H9 (cell line): ENCODE measurements around the gene FGF9. TPM values are rescaled to one million over a fixed set of nuclear protein-coding genes. Genes with fewer than 3 reads are reported as not detected.

Experiments
- DNase-seq: peaks from one replicate; pipeline ENCODE4 v3.0.0-alpha.2; 2017
- H2AFZ ChIP-seq: one replicate; pipeline ENCODE4 v1.6.1; 2013; ENCODE audit warnings: mild to moderate bottlenecking, low read length, control low read depth, moderate library complexity
- H2AK5ac ChIP-seq: 2 replicates; pipeline ENCODE4 v1.6.1; 2013; ENCODE audit warnings: low read length, control low read depth, mixed read lengths; ENCODE audit not compliant: insufficient read length
- H2BK120ac ChIP-seq: one replicate; pipeline ENCODE4 v1.6.1; 2013; ENCODE audit warnings: low read depth, mild to moderate bottlenecking, low read length, control low read depth, inconsistent platforms; ENCODE audit not compliant: poor library complexity, severe bottlenecking
- H2BK12ac ChIP-seq: 2 replicates; pipeline ENCODE4 v1.6.1; 2013; ENCODE audit warnings: low read length, control low read depth, mixed read lengths, low read depth; ENCODE audit not compliant: insufficient read length
- H2BK15ac ChIP-seq: 2 replicates; pipeline ENCODE4 v1.6.1; 2013; ENCODE audit warnings: low read depth, low read length, control low read depth
- H2BK20ac ChIP-seq: one replicate; pipeline ENCODE4 v1.6.1; 2013; ENCODE audit warnings: low read depth, mild to moderate bottlenecking, low read length, control low read depth, inconsistent platforms; ENCODE audit not compliant: poor library complexity, severe bottlenecking
- H2BK5ac ChIP-seq: 2 replicates; pipeline ENCODE4 v1.6.1; 2013; ENCODE audit warnings: low read length, control low read depth, mixed read lengths; ENCODE audit not compliant: insufficient read length
- H3K14ac ChIP-seq: 2 replicates; pipeline ENCODE4 v1.6.1; 2013; ENCODE audit warnings: low read length, control low read depth; ENCODE audit not compliant: insufficient read depth
- H3K18ac ChIP-seq: 2 replicates; pipeline ENCODE4 v1.6.1; 2013; ENCODE audit warnings: low read depth, mild to moderate bottlenecking, mixed read lengths, low read length, control low read depth; ENCODE audit not compliant: insufficient read length
- H3K23ac ChIP-seq: 2 replicates; pipeline ENCODE4 v1.6.1; 2013; ENCODE audit warnings: low read length, control low read depth, mixed read lengths, low read depth; ENCODE audit not compliant: insufficient read length
- H3K23me2 ChIP-seq: 2 replicates; pipeline ENCODE4 v1.6.1; 2013; ENCODE audit warnings: low read depth, mild to moderate bottlenecking, mixed read lengths, low read length, control low read depth; ENCODE audit not compliant: insufficient read length, poor library complexity, severe bottlenecking
- H3K27ac ChIP-seq: 2 replicates; pipeline ENCODE4 v1.5.1; 2013; ENCODE audit warnings: low read length, control low read depth, mixed read lengths, low read depth; ENCODE audit not compliant: insufficient read length
- H3K27me3 ChIP-seq: 2 replicates; pipeline ENCODE4 v1.6.1; 2013; ENCODE audit warnings: low read length, control low read depth, inconsistent platforms; ENCODE audit not compliant: insufficient read depth
- H3K4ac ChIP-seq: 2 replicates; pipeline ENCODE4 v1.6.1; 2013; ENCODE audit warnings: low read depth, mild to moderate bottlenecking, control low read depth, inconsistent platforms, low read length, moderate library complexity
- H3K4me1 ChIP-seq: 2 replicates; pipeline ENCODE4 v1.6.1; 2013; ENCODE audit warnings: low read length, control low read depth, inconsistent platforms; ENCODE audit not compliant: insufficient read depth
- H3K4me2 ChIP-seq: 2 replicates; pipeline ENCODE4 v1.6.1; 2013; ENCODE audit warnings: low read length, control low read depth, mixed read lengths; ENCODE audit not compliant: insufficient read length, insufficient read depth
- H3K56ac ChIP-seq: 2 replicates; pipeline ENCODE4 v1.6.1; 2013; ENCODE audit warnings: low read depth, mild to moderate bottlenecking, mixed read lengths, low read length, control low read depth; ENCODE audit not compliant: insufficient read length
- H3K79me1 ChIP-seq: 2 replicates; pipeline ENCODE4 v1.6.1; 2013; ENCODE audit warnings: low read depth, mild to moderate bottlenecking, moderate library complexity, low read length, control low read depth, inconsistent platforms; ENCODE audit not compliant: insufficient read depth, poor library complexity, severe bottlenecking
- H3K79me2 ChIP-seq: 2 replicates; pipeline ENCODE4 v1.6.1; 2013; ENCODE audit warnings: low read length, control low read depth, inconsistent platforms; ENCODE audit not compliant: insufficient read depth
- H3K9ac ChIP-seq: 2 replicates; pipeline ENCODE4 v1.6.1; 2013; ENCODE audit warnings: low read length, control low read depth, mixed read lengths; ENCODE audit not compliant: insufficient read length; ENCODE audit errors: extremely low read depth
- H3K9me3 ChIP-seq: one replicate; pipeline ENCODE4 v1.6.1; 2013; ENCODE audit warnings: low read depth, low read length, inconsistent platforms; ENCODE audit not compliant: control insufficient read depth
- H3T11ph ChIP-seq: one replicate; pipeline ENCODE4 v1.6.1; 2013; ENCODE audit warnings: mild to moderate bottlenecking, low read length, control low read depth, inconsistent platforms
- H4K20me1 ChIP-seq: one replicate; pipeline ENCODE4 v1.6.1; 2013; ENCODE audit not compliant: control insufficient read depth, insufficient read length, insufficient read depth
- H4K5ac ChIP-seq: 2 replicates; pipeline ENCODE4 v1.6.1; 2013; ENCODE audit warnings: low read depth, mild to moderate bottlenecking, mixed read lengths, low read length, control low read depth; ENCODE audit not compliant: insufficient read length
- H4K8ac ChIP-seq: replicated peaks from 2 replicates; pipeline ENCODE4 v1.6.1; 2013; ENCODE audit warnings: low read length, control low read depth, mixed read lengths, low read depth; ENCODE audit not compliant: insufficient read length
- H4K91ac ChIP-seq: 2 replicates; pipeline ENCODE4 v1.6.1; 2013; ENCODE audit warnings: low read depth, mild to moderate bottlenecking, moderate library complexity, mixed read lengths, low read length, control low read depth; ENCODE audit not compliant: insufficient read length
- H3K27ac Mint-ChIP-seq, 3 experiments: 2 replicates in 2 of 3; 3 replicates in 1 of 3; pipeline ENCODE4 v1.8.0; 2020 to 2021; ENCODE audit warnings: mixed read lengths in 3 of 3, mild to moderate bottlenecking in 1 of 3, moderate library complexity in 1 of 3
- H3K27me3 Mint-ChIP-seq: 2 replicates; pipeline ENCODE4 v1.8.0; 2021; ENCODE audit warnings: low read depth, mild to moderate bottlenecking, moderate library complexity, mixed read lengths
- H3K36me3 Mint-ChIP-seq, 3 experiments: 2 replicates in 2 of 3; 3 replicates in 1 of 3; pipeline ENCODE4 v1.8.0; 2020 to 2021; ENCODE audit warnings: low read depth in 3 of 3, mixed read lengths in 3 of 3; ENCODE audit not compliant: insufficient read depth in 1 of 3
- H3K4me1 Mint-ChIP-seq, 2 experiments: 2 replicates each; pipeline ENCODE4 v1.8.0; 2020; ENCODE audit warnings: mixed read lengths in 2 of 2
- H3K4me3 Mint-ChIP-seq, 2 experiments: 2 replicates in 1 of 2; 3 replicates in 1 of 2; pipeline ENCODE4 v1.8.0; 2020 to 2021; ENCODE audit warnings: mild to moderate bottlenecking in 2 of 2, mixed read lengths in 2 of 2, moderate library complexity in 1 of 2
- H3K9me3 Mint-ChIP-seq, 2 experiments: 2 replicates in 1 of 2; 3 replicates in 1 of 2; pipeline ENCODE4 v1.8.0; 2020; ENCODE audit warnings: mild to moderate bottlenecking in 2 of 2, mixed read lengths in 2 of 2, moderate library complexity in 1 of 2
- WGBS: extraction: QIAGEN DNeasy Blood & Tissue Kit; methylation state at CpG from one replicate; pipeline ENCODE4 v1.1.7; 2013; ENCODE audit warnings: missing lambda C conversion rate, low lambda C conversion rate, mixed read lengths; ENCODE audit not compliant: insufficient read length; ENCODE audit errors: extremely low coverage; 5-methylcytosine and 5-hydroxymethylcytosine counted together
- total RNA-seq: library from RNA; stranded (reverse); gene quantifications from 2 replicates; pipeline ENCODE4 v1.2.1, GENCODE V29; 2021
- TF ChIP-seq, protein P1 (sequence below): fragments of 200-600 bp; sonication (generic); conservative IDR thresholded peaks from 3 replicates; pipeline ENCODE4 v1.8.0; 2021; ENCODE audit warnings: antibody characterized with exemption, mild to moderate bottlenecking

The FGF9 gene
- total RNA-seq, 1 experiment from 2014 or later = 0.22 TPM

DNA sequence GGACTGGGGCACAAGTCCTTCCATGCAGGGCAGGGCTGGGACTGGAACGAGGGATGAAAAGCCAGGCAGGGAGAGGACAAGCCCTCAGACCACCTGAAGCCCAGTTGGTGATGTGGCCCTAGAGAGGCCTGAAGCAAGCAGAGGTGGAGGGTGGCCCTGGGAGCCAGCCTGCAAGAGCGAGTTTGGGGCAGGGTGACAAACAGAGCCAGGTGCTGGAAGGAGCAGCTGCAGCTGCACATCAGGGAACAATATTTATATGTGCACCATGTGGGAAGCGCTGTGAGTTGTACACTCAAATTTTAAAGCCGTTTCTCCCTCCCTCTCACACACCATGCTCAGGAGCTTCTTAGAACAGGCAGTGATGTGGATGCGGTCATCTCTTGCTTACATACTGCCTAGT is 67.8 kb downstream of the FGF9 start:
- no peak overlapping the region for H2BK15ac ChIP-seq
- no peak overlapping the region for H3K14ac ChIP-seq
- H3K79me2 ChIP-seq = no peaks in the 10 kb centered on the region
- H3K4me3 Mint-ChIP-seq = no peak overlapping the region
- H3K36me3 Mint-ChIP-seq = no peaks in the 10 kb centered on the region
- no peaks in the 10 kb centered on the region for H3K9me3 Mint-ChIP-seq
- no peak overlapping the region for H2AFZ ChIP-seq
- H2BK120ac ChIP-seq = no peak overlapping the region
- H3K23me2 ChIP-seq = no peaks in the 10 kb centered on the region
- peaks cover 3 to 4% of the 10 kb centered on the region in 2 experiments; a peak in 3 of 4 replicates for H3K4me1 Mint-ChIP-seq
- H4K8ac ChIP-seq = no peak overlapping the region
- TF ChIP-seq, protein P1, sequence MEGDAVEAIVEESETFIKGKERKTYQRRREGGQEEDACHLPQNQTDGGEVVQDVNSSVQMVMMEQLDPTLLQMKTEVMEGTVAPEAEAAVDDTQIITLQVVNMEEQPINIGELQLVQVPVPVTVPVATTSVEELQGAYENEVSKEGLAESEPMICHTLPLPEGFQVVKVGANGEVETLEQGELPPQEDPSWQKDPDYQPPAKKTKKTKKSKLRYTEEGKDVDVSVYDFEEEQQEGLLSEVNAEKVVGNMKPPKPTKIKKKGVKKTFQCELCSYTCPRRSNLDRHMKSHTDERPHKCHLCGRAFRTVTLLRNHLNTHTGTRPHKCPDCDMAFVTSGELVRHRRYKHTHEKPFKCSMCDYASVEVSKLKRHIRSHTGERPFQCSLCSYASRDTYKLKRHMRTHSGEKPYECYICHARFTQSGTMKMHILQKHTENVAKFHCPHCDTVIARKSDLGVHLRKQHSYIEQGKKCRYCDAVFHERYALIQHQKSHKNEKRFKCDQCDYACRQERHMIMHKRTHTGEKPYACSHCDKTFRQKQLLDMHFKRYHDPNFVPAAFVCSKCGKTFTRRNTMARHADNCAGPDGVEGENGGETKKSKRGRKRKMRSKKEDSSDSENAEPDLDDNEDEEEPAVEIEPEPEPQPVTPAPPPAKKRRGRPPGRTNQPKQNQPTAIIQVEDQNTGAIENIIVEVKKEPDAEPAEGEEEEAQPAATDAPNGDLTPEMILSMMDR = no peak
- H3K27me3 Mint-ChIP-seq = no peaks in the 10 kb centered on the region; the same call in 1 of the 2 replicates
- H2BK12ac ChIP-seq = no peak overlapping the region
- H3K9ac ChIP-seq = no peak overlapping the region
- H3K4ac ChIP-seq = no peak overlapping the region
- no peak overlapping the region for H4K91ac ChIP-seq
- no CpG with 5 or more reads among the region's 5 CpGs for WGBS
- H3K18ac ChIP-seq = no peak overlapping the region
- H2BK5ac ChIP-seq = no peak overlapping the region
- no peak overlapping the region for H2AK5ac ChIP-seq
- no peaks in the 10 kb centered on the region for H3K79me1 ChIP-seq
- no peak overlapping the region for H4K5ac ChIP-seq
- H3K27me3 ChIP-seq = no peaks in the 10 kb centered on the region
- H3K23ac ChIP-seq = no peak overlapping the region
- H3K27ac ChIP-seq = no peak overlapping the region
- no peak overlapping the region for H2BK20ac ChIP-seq
- H4K20me1 ChIP-seq = no peaks in the 10 kb centered on the region
- H3K27ac Mint-ChIP-seq = no peak overlapping the region; a peak in 1 of 7 replicates
- H3K9me3 ChIP-seq = no peaks in the 10 kb centered on the region
- no peak for DNase-seq
- H3T11ph ChIP-seq = no peak overlapping the region
- no peak overlapping the region for H3K56ac ChIP-seq
- H3K4me1 ChIP-seq = peaks cover 5% of the 10 kb centered on the region; the same call in 1 of the 2 replicates
- no peak overlapping the region for H3K4me2 ChIP-seq
